Stimulated activated CD8-positive, alpha-beta memory T cell treated with anti-CD3 and anti-CD28 coated beads, Interleukin-7, amount 100 ng/mL, for 48 hours (primary cell): ENCODE data around the gene EEF1AKMT4.

Experiments
- DNase-seq, 2 donors: peaks; one replicate each; pipeline ENCODE4 v3.0.0-alpha.2; 2020; ENCODE audit warnings: low read depth in 1 of 2; ENCODE audit errors: extremely low read depth in 1 of 2

The EEF1AKMT4 gene

DNA sequence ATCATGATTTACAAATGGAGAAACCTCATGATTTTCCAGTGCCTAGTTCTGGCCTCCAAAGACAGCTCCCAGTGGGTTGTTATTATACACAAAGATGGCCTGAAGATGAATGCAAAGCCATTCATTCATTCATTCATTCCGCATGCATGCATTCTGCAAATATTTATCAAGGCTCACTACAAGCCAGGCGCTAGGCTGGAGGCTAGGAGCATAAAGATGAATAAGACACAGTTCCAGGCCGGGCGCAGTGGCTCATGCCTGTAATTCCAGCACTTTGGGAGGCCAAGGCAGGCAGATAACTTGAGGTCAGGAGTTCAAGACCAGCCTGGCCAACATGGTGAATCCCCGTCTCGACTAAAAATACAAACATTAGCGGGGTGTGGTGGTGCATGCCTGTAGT lies 47.1 kb downstream of the EEF1AKMT4 start:
- DNase-seq = no peak

DNA sequence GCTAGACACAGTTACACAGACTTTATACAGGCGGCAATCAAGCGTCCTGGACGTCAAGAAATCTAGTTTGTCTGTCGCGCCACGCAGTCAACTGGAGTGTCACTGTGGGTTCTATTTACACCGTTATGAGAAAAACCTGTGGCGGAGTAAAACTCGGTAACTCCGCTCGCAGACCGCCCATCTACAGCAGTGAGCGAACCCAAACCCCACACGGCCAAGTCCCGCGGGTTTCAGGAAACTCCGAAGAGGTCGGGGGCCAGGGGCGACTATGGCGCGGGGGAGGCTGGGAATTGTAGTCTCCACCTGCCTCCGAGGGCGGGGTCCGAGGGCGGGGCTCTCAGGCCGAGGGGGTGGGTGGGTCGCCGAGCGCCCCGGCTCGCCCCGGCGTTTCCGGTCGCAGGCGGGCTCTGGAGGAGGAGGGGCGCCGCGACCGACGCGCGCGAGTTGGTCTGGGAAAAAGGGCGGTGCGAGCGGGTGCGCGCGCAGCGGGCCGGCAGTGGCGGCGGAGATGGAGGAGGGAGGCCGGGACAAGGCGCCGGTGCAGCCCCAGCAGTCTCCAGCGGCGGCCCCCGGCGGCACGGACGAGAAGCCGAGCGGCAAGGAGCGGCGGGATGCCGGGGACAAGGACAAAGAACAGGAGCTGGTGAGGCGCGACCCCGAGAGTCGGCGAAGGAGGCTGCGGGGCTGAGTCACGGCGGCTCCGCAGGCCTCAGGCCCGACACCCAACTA lies 49.5 kb downstream of the EEF1AKMT4 start, which contains the start of gene PSMD2:
Gene PSMD2 (plus strand): TSS at position 483 of the 729 bp plus-strand sequence. CDS start 26 bp downstream, at position 509.
- peak; percentile 98 for DNase-seq

DNA sequence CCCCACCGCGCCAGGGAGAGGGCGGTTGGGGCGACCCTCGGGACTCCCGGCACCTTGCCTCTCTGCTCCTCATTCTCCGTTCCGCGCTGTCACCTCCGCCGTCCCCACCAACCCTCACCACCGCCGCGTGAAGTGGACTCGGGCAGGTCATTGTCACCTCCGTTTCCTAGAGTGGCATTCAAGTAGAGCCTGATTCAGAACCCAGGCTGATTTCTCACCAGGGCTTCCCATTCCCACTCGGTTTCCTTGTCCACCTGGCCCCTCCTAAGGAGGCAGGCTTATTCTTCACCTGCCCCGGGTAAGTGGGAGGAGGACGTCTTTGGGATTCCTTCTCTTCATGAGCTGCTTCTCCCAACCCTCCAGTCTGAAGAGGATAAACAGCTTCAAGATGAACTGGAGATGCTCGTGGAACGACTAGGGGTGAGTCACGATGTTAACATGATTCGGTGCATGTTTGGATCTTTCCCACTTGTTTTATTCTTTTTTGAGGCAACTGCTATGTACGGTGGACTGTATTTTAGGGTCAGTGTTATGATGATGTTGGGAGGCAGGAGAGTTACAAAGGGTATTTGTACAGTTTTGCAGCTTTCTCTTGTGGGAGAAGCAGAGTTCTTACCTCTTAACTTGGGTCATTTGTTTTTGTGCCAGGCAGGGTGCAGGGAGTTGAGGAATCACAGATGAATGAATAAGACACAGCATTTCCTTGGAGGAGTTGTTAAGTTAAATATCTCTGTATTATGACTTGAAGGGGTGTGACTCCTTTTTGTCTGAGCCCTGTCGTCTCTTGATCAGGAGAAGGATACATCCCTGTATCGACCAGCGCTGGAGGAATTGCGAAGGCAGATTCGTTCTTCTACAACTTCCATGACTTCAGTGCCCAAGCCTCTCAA lies 50.3 kb downstream of the EEF1AKMT4 start:
- no peak for DNase-seq

DNA sequence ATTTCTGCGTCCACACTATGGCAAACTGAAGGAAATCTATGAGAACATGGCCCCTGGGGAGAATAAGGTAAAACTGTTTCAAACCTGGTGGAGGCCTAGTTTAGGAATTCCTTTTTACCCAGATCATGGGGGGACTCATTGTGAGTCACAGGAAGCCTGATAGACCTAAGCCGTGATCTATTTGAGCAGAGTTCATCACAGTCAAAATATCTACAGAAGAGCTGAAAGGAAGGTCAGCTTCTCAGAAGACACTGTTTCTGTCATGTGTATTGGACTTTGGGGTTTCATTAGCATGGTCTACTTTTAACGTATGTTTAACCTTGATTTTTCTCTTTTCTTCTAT lies 50.9 kb downstream of the EEF1AKMT4 start:
- no peak for DNase-seq

GRCh38 chr3:184305577-184305976 lies 56.1 kb downstream of the EEF1AKMT4 start:
- no peak for DNase-seq

- DNase-seq = no peak
These were observed 57.0 kb downstream of the EEF1AKMT4 start for GRCh38 chr3:184306341-184306972.

DNA sequence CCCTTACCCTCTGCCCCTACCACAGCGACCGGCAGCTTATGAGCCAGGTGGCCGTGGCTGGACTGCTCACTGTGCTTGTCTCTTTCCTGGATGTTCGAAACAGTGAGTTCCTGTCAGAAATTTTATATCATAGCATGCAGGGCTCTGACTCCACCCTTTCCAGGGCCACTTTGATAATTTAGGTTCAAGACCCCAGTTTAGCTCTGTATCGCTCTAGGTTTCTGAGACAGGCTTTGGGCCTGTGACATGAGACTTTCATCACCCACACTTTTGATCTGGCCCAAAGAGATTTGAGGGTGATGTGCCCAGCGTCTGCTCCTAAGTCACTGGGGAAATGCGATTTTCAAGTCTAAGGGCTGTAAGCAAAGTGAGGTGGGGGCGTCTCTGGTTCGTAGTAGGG lies 58.4 kb downstream of the EEF1AKMT4 start:
- DNase-seq = no peak
